Measurements from ENCODE around the gene PSME4.

PSME4 gene

GRCh38 chr2:54008439-54008838 lies 37.6 kb upstream of the PSME4 start:
- Histone ChIP-seq H3K9me3 (replicated peaks; ENCODE audit: insufficient read depth, low read length) (no peaks in the 10 kb centered on the region), H3K79me2 (ENCODE audit: low read length) (no peaks in the 10 kb centered on the region), H2AFZ (ENCODE audit: low read length) (no peak overlapping the region), H3K9ac (ENCODE audit: low read length) (no peak overlapping the region), H3K4me3 (ENCODE audit: low read length) (no peak overlapping the region), H3K4me2 (ENCODE audit: low read depth, low read length) (no peak overlapping the region), H3K9me2 (replicated peaks; ENCODE audit: insufficient read depth, low read length) (no peaks in the 10 kb centered on the region), H4K20me1 (ENCODE audit: insufficient read depth, low read length) (no peaks in the 10 kb centered on the region), H3K27me3 (replicated peaks; ENCODE audit: insufficient read depth, low read length) (no peaks in the 10 kb centered on the region), H3K4me1 (ENCODE audit: low read length) (0 out of 2 replicates have a peak, but pooled peaks cover under 1% of the 10 kb centered on the region), H3F3A (ENCODE audit: insufficient read depth, low read length) (no peaks in the 10 kb centered on the region), H3K27ac (ENCODE audit: low read length) (no peak overlapping the region), H3K36me3 (replicated peaks; ENCODE audit: insufficient read depth, low read length) (no peaks in the 10 kb centered on the region)
- no peak for TF ChIP-seq CTCF (IDR thresholded peaks at IDR 0.05; ENCODE audit: low read length)
- TF ChIP-seq EZH2phosphoT487 (IDR thresholded peaks at IDR 0.05; ENCODE audit: low read length), result no peak
- no peak for DNase-seq

GRCh38 chr2:54000524-54000923 lies 29.7 kb upstream of the PSME4 start:
- Histone ChIP-seq H2AFZ (ENCODE audit: low read length) (no peak overlapping the region), H3K27me3 (replicated peaks; ENCODE audit: insufficient read depth, low read length) (no peaks in the 10 kb centered on the region), H3F3A (ENCODE audit: insufficient read depth, low read length) (0 out of 2 replicates have a peak, but pooled peaks cover 4% of the 10 kb centered on the region), H3K9me3 (replicated peaks; ENCODE audit: insufficient read depth, low read length) (no peaks in the 10 kb centered on the region), H3K36me3 (replicated peaks; ENCODE audit: insufficient read depth, low read length) (no peaks in the 10 kb centered on the region), H3K79me2 (ENCODE audit: low read length) (no peaks in the 10 kb centered on the region), H3K4me2 (ENCODE audit: low read depth, low read length) (no peak overlapping the region), H3K27ac (ENCODE audit: low read length) (no peak overlapping the region), H3K4me3 (ENCODE audit: low read length) (no peak overlapping the region), H3K9me2 (replicated peaks; ENCODE audit: insufficient read depth, low read length) (no peaks in the 10 kb centered on the region), H3K9ac (ENCODE audit: low read length) (no peak overlapping the region), H3K4me1 (ENCODE audit: low read length) (peaks cover 14% of the 10 kb centered on the region), H4K20me1 (ENCODE audit: insufficient read depth, low read length) (no peaks in the 10 kb centered on the region)
- no peak for DNase-seq
- no peak for TF ChIP-seq EZH2 (optimal IDR thresholded peaks at IDR 0.05; ENCODE audit: low read depth, low read length)
- no peak for TF ChIP-seq EZH2phosphoT487 (IDR thresholded peaks at IDR 0.05; ENCODE audit: low read length)
- TF ChIP-seq CTCF (IDR thresholded peaks at IDR 0.05; ENCODE audit: low read length), result no peak

- Histone ChIP-seq H3K4me3 (ENCODE audit: low read length) (no peak overlapping the region), H3K4me1 (ENCODE audit: low read length) (peaks cover 14% of the 10 kb centered on the region), H3K27ac (ENCODE audit: low read length) (no peak overlapping the region), H3K9ac (ENCODE audit: low read length) (no peak overlapping the region), H3F3A (ENCODE audit: insufficient read depth, low read length) (0 out of 2 replicates have a peak, but pooled peaks cover 4% of the 10 kb centered on the region), H2AFZ (ENCODE audit: low read length) (no peak overlapping the region), H3K27me3 (replicated peaks; ENCODE audit: insufficient read depth, low read length) (no peaks in the 10 kb centered on the region), H3K9me3 (replicated peaks; ENCODE audit: insufficient read depth, low read length) (no peaks in the 10 kb centered on the region), H3K9me2 (replicated peaks; ENCODE audit: insufficient read depth, low read length) (no peaks in the 10 kb centered on the region), H3K79me2 (ENCODE audit: low read length) (no peaks in the 10 kb centered on the region), H4K20me1 (ENCODE audit: insufficient read depth, low read length) (no peaks in the 10 kb centered on the region), H3K4me2 (ENCODE audit: low read depth, low read length) (no peak overlapping the region), H3K36me3 (replicated peaks; ENCODE audit: insufficient read depth, low read length) (no peaks in the 10 kb centered on the region)
- DNase-seq, result no peak
- TF ChIP-seq EZH2 (optimal IDR thresholded peaks at IDR 0.05; ENCODE audit: low read depth, low read length), result no peak
- no peak for TF ChIP-seq CTCF (IDR thresholded peaks at IDR 0.05; ENCODE audit: low read length)
- TF ChIP-seq EZH2phosphoT487 (IDR thresholded peaks at IDR 0.05; ENCODE audit: low read length), result no peak
These were observed 29.3 kb upstream of the PSME4 start for GRCh38 chr2:54000122-54000521.
